HCT116 (cell line): ENCODE results near the gene PYGO2. TPM values are rescaled to one million over a fixed set of nuclear protein-coding genes. Genes with fewer than 3 reads are reported as not detected.

Source experiments
- ATAC-seq: fragments of 200-7000 bp; cut with Tn5 transposase; 2 replicates; pipeline ENCODE4 v1.9.1; 2020; ENCODE audit warnings: mild to moderate bottlenecking, moderate library complexity
- BruUV-seq: library from RNA; stranded (reverse); fragments of 400-500 nt; replicated peaks from 2 replicates; lab custom pipeline; 2021; lab: Mats Ljungman, UMichigan
- CTCF ChIA-PET: fragments of 300-600 bp; sonication (Branson Sonifier 250); formaldehyde crosslinking; loops from one replicate; lab custom pipeline; 2021; ENCODE audit warnings: antibody characterized with exemption; lab: Charles Lee
- POLR2A ChIA-PET: fragments of 300-600, 350-600 bp; sonication (Branson Sonifier 250); formaldehyde crosslinking; loops from one replicate; lab custom pipeline; 2021; ENCODE audit warnings: antibody characterized with exemption; lab: Charles Lee
- RAD21 ChIA-PET, 2 experiments: fragments of 300-600 bp; sonication (Branson Sonifier 250); formaldehyde crosslinking; loops; one replicate each; lab custom pipeline; 2023; ENCODE audit warnings: low total read pairs in 2 of 2; ENCODE audit not compliant: uncharacterized antibody in 2 of 2, unreplicated experiment in 2 of 2, low non-redundant PET in 1 of 2; lab: Charles Lee
- DNase-seq: peaks from one replicate; pipeline ENCODE4 v3.0.0-alpha.2; 2010; ENCODE audit warnings: low read depth, low spot score
- H2AFZ ChIP-seq: fragments of 200-600 bp; shearing (Covaris generic), sonication (generic); 2 replicates; pipeline ENCODE4 v1.6.1; 2017; ENCODE audit warnings: low read depth, mixed run types, mixed read lengths, antibody characterized with exemption, low read length; ENCODE audit not compliant: poor library complexity, severe bottlenecking
- H3K27ac ChIP-seq: 2 replicates; pipeline ENCODE4 v1.5.1; 2012; ENCODE audit warnings: low read depth, low read length
- H3K27me3 ChIP-seq: fragments of 200-600 bp; sonication (generic); 2 replicates; pipeline ENCODE4 v1.6.1; 2016; ENCODE audit warnings: mixed run types, low read length, mixed read lengths; ENCODE audit not compliant: insufficient read depth
- H3K36me3 ChIP-seq, 2 experiments: fragments of 200-500 bp in 1 of 2; fragments of 200-600 bp in 1 of 2; sonication (Bioruptor generic) in 1 of 2; sonication (generic) in 1 of 2; 2 replicates each; pipeline versions ENCODE4 v1.5.1 to v1.6.1; 2014 to 2016; ENCODE audit warnings: low read length in 2 of 2, inconsistent platforms in 1 of 2, mixed read lengths in 1 of 2, mixed run types in 1 of 2; ENCODE audit not compliant: insufficient read depth in 2 of 2, control insufficient read depth in 1 of 2
- H3K4me1 ChIP-seq, 2 experiments: fragments of 200-600 bp in 1 of 2; sonication (generic) in 1 of 2; 2 replicates each; pipeline versions ENCODE4 v1.5.1 to v1.6.1; 2012 to 2017; ENCODE audit warnings: low read length in 2 of 2, inconsistent platforms in 1 of 2, mild to moderate bottlenecking in 1 of 2, mixed read lengths in 1 of 2, mixed run types in 1 of 2, moderate library complexity in 1 of 2; ENCODE audit not compliant: insufficient read depth in 2 of 2, control insufficient read depth in 1 of 2
- H3K4me2 ChIP-seq: fragments of 200-600 bp; sonication (generic); 2 replicates; pipeline ENCODE4 v1.6.1; 2017; ENCODE audit warnings: mixed run types, low read length, mixed read lengths
- H3K4me3 ChIP-seq, 2 experiments: fragments of 200-600 bp in 1 of 2; sonication (generic) in 1 of 2; replicated peaks in 1 of 2; 2 replicates each; pipeline ENCODE4 v1.5.1; 2011 to 2016; ENCODE audit warnings: low read length in 2 of 2, control low read depth in 1 of 2, low read depth in 1 of 2, mild to moderate bottlenecking in 1 of 2, mixed read lengths in 1 of 2, mixed run types in 1 of 2
- H3K79me2 ChIP-seq: fragments of 200-600 bp; sonication (generic); 2 replicates; pipeline ENCODE4 v1.6.1; 2017; ENCODE audit warnings: mild to moderate bottlenecking, mixed run types, low read length, moderate library complexity, mixed read lengths; ENCODE audit not compliant: insufficient read depth
- H3K9ac ChIP-seq: fragments of 200-600 bp; sonication (generic); 2 replicates; pipeline ENCODE4 v1.6.1; 2016; ENCODE audit warnings: low read length, mixed read lengths
- H3K9me2 ChIP-seq: fragments of 200-600 bp; sonication (generic), shearing (Covaris generic); 2 replicates; pipeline ENCODE4 v1.6.1; 2017; ENCODE audit warnings: mixed run types, mild to moderate bottlenecking, moderate library complexity; ENCODE audit not compliant: insufficient read depth
- H3K9me3 ChIP-seq, 2 experiments: fragments of 200-500 bp in 1 of 2; fragments of 200-600 bp in 1 of 2; sonication (Bioruptor generic) in 1 of 2; sonication (generic) in 1 of 2; 2 replicates each; pipeline ENCODE4 v1.6.1; 2014 to 2017; ENCODE audit warnings: low read length in 2 of 2, mixed read lengths in 2 of 2, inconsistent platforms in 1 of 2, low read depth in 1 of 2, mild to moderate bottlenecking in 1 of 2, mixed run types in 1 of 2, moderate library complexity in 1 of 2; ENCODE audit not compliant: control insufficient read depth in 1 of 2, insufficient read depth in 1 of 2
- H4K20me1 ChIP-seq: fragments of 200-600 bp; sonication (generic), shearing (Covaris generic); 2 replicates; pipeline ENCODE4 v1.6.1; 2017; ENCODE audit warnings: mixed run types, mild to moderate bottlenecking, moderate library complexity; ENCODE audit not compliant: insufficient read depth
- CBX3 ChIP-seq: IDR thresholded peaks from 2 replicates; pipeline ENCODE4 v1.6.1; 2012; ENCODE audit warnings: low read depth
- CEBPB ChIP-seq: IDR thresholded peaks from 2 replicates; pipeline ENCODE4 v1.6.1; 2012; ENCODE audit warnings: low read depth
- CTCF ChIP-seq, 3 experiments: fragments of 200-600 bp in 1 of 3; sonication (generic) in 1 of 3; IDR thresholded peaks in 2 of 3; conservative IDR thresholded peaks in 1 of 3; 2 replicates each; pipeline ENCODE4 v1.5.1; 2012 to 2017; ENCODE audit warnings: low read depth in 2 of 3, low read length in 2 of 3, antibody characterized with exemption in 1 of 3, borderline replicate concordance in 1 of 3, control low read depth in 1 of 3, mild to moderate bottlenecking in 1 of 3, mixed read lengths in 1 of 3, mixed run types in 1 of 3, moderate library complexity in 1 of 3; ENCODE audit not compliant: insufficient read depth in 1 of 3
- EGR1 ChIP-seq: IDR thresholded peaks from 2 replicates; pipeline ENCODE4 v1.6.1; 2012; ENCODE audit warnings: low read depth
- ELF1 ChIP-seq: IDR thresholded peaks from 2 replicates; pipeline ENCODE4 v1.6.1; 2012; ENCODE audit warnings: low read depth, borderline replicate concordance
- EZH2phosphoT487 ChIP-seq: fragments of 200-600 bp; IDR thresholded peaks from 2 replicates; pipeline ENCODE4 v1.6.1; 2018; ENCODE audit warnings: antibody characterized with exemption, borderline replicate concordance
- FOSL1 ChIP-seq: IDR thresholded peaks from 2 replicates; pipeline ENCODE4 v1.6.1; 2012; ENCODE audit warnings: low read depth
- POLR2A ChIP-seq: IDR thresholded peaks from 2 replicates; pipeline ENCODE4 v1.7.0; 2011; ENCODE audit warnings: borderline replicate concordance; ENCODE audit not compliant: insufficient read depth, insufficient read length; ENCODE audit errors: extremely low read depth
- SIN3A ChIP-seq: IDR thresholded peaks from 2 replicates; pipeline ENCODE4 v1.6.1; 2012; ENCODE audit warnings: low read depth
- SRF ChIP-seq: IDR thresholded peaks from 2 replicates; pipeline ENCODE4 v1.6.1; 2012; ENCODE audit warnings: low read depth
- ZFX ChIP-seq: fragments of 450-650 bp; IDR thresholded peaks from 2 replicates; pipeline ENCODE4 v1.6.1; 2017
- ZNF274 ChIP-seq: fragments of 200-500 bp; sonication (Bioruptor generic); IDR thresholded peaks from 2 replicates; pipeline ENCODE4 v1.6.1; 2014; ENCODE audit warnings: mild to moderate bottlenecking, low read depth, low read length, inconsistent platforms
- intact Hi-C: fragments of 100-400 bp; cut with micrococcal nuclease; formaldehyde crosslinking; loops from 2 replicates; pipeline ENCODE4 v1.10.0; 2022
- total RNA-seq: library from RNA; stranded (reverse); gene quantifications from one replicate; pipeline ENCODE4 v1.2.1, GENCODE V29; 2021; ENCODE audit not compliant: unreplicated experiment
- TF ChIP-seq, protein P1 (sequence below): IDR thresholded peaks from 2 replicates; pipeline ENCODE4 v1.6.1; 2012; ENCODE audit warnings: low read depth

Gene PYGO2
- total RNA-seq, 1 experiment from 2014 or later, result 37.2 TPM

DNA sequence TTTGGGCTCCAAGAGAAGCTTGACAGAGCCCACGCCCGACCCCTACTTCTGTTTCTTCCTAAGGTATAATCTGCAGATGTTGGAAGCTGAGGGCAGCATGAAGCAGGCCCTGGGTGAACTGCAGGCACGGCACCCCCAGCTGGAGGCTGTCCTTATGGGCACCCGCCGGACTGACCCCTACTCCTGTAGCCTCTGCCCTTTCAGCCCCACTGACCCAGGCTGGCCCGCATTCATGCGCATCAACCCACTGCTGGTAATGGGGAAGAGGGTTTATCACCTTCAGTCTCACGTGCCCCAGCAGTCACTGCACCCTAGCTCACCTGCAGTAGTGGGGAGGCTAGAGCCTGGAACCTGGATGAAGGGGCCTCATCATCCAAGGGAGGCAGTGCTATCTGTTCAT is 28.7 kb upstream of the PYGO2 start:
- Histone ChIP-seq H4K20me1 (no peaks in the 10 kb centered on the region), H3K27me3 (no peaks in the 10 kb centered on the region), H3K9me3 (no peaks in the 10 kb centered on the region), H3K27ac (no peak overlapping the region), H3K9me2 (no peaks in the 10 kb centered on the region), H3K4me1 (peaks cover 10 to 29% of the 10 kb centered on the region in 2 experiments; a peak in 3 of 4 replicates), H2AFZ (no peak overlapping the region), H3K79me2 (peaks cover 44% of the 10 kb centered on the region), H3K4me2 (no peak overlapping the region), H3K4me3 (no peak overlapping the region), H3K9ac (no peak overlapping the region), H3K36me3 (peaks cover 12 to 25% of the 10 kb centered on the region in 2 experiments; a peak in 3 of 4 replicates)
- ChIA-PET RAD21 (no interaction called here), POLR2A (no interaction called here), CTCF (no interaction called here)
- BruUV-seq, result no TSS peak
- DNase-seq (no peak), ATAC-seq (no peak)
- intact Hi-C loops, result no loop called here
- TF ChIP-seq FOSL1 (no peak), SIN3A (no peak), ELF1 (no peak)

DNA sequence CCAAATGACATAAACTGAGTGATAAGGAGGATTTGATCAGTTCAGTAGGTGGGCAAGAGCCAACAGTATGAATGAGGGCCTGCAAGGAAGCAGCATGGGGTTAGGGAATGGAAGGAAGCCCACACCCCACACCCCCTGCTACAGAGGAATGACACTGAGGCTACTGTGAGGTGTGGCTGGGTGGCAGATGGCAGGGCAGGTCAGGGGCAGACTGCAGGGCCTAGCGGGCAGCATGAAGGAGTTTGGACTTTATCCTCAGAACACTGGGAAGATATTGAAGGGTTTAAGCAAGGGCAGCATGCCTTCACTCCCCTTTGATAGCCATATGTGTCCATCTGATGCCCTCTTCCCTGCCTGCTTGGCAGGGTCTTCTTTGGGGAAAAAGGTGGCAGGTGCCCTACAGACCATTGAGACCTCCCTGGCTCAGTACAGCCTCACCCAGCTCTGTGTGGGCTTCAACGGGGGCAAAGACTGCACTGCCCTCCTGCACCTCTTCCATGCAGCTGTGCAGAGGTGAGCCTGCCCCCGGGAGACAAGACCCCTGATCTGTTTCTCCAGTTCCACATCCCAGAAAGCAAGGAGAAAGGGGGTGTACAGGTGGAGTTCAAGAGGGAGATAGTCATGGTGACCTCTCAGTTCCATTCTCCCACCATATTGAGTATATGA is 27.7 kb upstream of the PYGO2 start:
- Histone ChIP-seq H3K79me2 (peaks cover 53% of the 10 kb centered on the region), H3K27me3 (no peaks in the 10 kb centered on the region), H3K9me2 (no peaks in the 10 kb centered on the region), H3K4me3 (no peak overlapping the region), H3K4me1 (peaks cover 8 to 25% of the 10 kb centered on the region in 2 experiments; a peak in 3 of 4 replicates), H4K20me1 (no peaks in the 10 kb centered on the region), H3K27ac (no peak overlapping the region), H3K4me2 (no peak overlapping the region), H3K9ac (no peak overlapping the region), H3K36me3 (peaks cover 12 to 25% of the 10 kb centered on the region in 2 experiments; a peak in 3 of 4 replicates), H2AFZ (no peak overlapping the region), H3K9me3 (no peaks in the 10 kb centered on the region)
- DNase-seq (no peak), ATAC-seq (no peak)
- TF ChIP-seq ZFX (no peak), CEBPB (no peak), CTCF (IDR thresholded peaks at IDR 0.05 in 2 of 3, conservative IDR thresholded peaks at IDR 0.05 in 1 of 3; ENCODE audit: borderline replicate concordance in 1 of 3, insufficient read depth in 1 of 3, low read depth in 2 of 3, low read length in 2 of 3) (no peak), POLR2A (no peak), ZNF274 (no peak), CBX3 (no peak), EGR1 (no peak), EZH2phosphoT487 (no peak), SRF (no peak), FOSL1 (no peak)
- TF ChIP-seq, protein P1, sequence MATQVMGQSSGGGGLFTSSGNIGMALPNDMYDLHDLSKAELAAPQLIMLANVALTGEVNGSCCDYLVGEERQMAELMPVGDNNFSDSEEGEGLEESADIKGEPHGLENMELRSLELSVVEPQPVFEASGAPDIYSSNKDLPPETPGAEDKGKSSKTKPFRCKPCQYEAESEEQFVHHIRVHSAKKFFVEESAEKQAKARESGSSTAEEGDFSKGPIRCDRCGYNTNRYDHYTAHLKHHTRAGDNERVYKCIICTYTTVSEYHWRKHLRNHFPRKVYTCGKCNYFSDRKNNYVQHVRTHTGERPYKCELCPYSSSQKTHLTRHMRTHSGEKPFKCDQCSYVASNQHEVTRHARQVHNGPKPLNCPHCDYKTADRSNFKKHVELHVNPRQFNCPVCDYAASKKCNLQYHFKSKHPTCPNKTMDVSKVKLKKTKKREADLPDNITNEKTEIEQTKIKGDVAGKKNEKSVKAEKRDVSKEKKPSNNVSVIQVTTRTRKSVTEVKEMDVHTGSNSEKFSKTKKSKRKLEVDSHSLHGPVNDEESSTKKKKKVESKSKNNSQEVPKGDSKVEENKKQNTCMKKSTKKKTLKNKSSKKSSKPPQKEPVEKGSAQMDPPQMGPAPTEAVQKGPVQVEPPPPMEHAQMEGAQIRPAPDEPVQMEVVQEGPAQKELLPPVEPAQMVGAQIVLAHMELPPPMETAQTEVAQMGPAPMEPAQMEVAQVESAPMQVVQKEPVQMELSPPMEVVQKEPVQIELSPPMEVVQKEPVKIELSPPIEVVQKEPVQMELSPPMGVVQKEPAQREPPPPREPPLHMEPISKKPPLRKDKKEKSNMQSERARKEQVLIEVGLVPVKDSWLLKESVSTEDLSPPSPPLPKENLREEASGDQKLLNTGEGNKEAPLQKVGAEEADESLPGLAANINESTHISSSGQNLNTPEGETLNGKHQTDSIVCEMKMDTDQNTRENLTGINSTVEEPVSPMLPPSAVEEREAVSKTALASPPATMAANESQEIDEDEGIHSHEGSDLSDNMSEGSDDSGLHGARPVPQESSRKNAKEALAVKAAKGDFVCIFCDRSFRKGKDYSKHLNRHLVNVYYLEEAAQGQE, result no peak
- BruUV-seq, result no TSS peak
- ChIA-PET RAD21 (no interaction called here), CTCF (interaction anchor here (1.1 kb wide), 1 partner anchor 10 kb away, joined by 3 read pairs; no protein-coding TSS in a partner anchor), POLR2A (interaction anchor here (1.8 kb wide), 1 partner anchor 17 kb away, joined by 6 read pairs; no protein-coding TSS in a partner anchor)
- intact Hi-C loops, result no loop called here
